Stimulated activated naive CD8-positive, alpha-beta T cell treated with anti-CD3 and anti-CD28 coated beads, Interleukin-15, Interleukin-2, amounts not matched to agents 100 U/mL and 50 U/mL, for 24 hours (primary cell): ENCODE measurements around the gene RPUSD4.
"Not testable (repeated sequence)": the region's sequence is repeated elsewhere in the genome, so short reads cannot be mapped to it uniquely, and the experiment has no call there.

ENCODE experiments used
- ATAC-seq: fragments of 150-1000 bp; cut with Tn5 transposase; one replicate; pipeline ENCODE4 v1.10.0; 2021
- DNase-seq: peaks from one replicate; pipeline ENCODE4 v3.0.0; 2021

RPUSD4 gene, protein sequence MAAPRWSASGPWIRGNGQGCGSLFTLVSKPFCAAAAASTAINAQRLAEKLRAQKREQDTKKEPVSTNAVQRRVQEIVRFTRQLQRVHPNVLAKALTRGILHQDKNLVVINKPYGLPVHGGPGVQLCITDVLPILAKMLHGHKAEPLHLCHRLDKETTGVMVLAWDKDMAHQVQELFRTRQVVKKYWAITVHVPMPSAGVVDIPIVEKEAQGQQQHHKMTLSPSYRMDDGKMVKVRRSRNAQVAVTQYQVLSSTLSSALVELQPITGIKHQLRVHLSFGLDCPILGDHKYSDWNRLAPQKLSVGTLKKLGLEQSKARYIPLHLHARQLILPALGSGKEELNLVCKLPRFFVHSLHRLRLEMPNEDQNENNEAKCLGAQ

DNA sequence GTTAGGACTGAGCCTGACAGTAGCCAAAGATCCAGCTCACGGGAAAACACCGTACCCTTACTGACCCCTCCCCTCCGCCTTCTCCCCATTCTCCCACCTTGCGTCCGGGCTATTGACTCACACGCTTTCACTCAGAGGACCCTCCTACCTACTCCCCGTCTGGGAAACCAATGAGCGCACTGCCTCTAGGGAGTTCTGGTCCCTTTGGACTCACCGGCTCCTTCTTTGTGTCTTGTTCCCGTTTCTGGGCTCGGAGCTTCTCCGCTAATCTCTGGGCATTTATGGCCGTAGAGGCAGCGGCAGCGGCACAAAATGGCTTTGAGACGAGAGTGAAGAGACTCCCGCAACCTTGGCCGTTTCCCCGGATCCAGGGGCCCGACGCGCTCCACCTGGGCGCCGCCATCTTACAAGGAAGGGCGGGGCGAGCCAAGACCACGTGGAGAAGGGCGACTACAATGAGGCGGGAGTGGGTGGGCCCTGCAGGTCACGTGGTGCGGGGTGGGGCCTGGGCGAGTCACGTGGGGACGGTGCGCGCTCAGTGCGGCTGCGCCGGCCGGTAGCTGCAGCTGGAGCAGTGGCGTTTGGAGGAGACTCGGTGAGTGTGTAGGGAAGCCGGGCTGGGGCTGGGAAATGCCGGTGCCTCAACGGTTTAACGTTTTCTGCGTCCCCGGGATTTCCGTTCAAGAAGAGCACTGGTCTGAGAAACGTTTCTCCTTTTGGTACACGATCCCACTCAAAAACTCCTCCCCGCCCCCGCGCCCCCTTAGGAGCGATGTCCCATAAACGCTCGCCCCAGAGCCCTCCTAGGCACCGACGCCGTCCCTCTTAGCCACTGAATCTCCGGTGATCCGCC, at the start of gene RPUSD4, which contains the start of gene FAM118B:
Gene RPUSD4 (minus strand): TSS at position 415 of the 853 bp plus-strand sequence. CDS start 12 bp downstream, at position 403.
Gene FAM118B (plus strand): TSS at position 547 of the 853 bp plus-strand sequence. CDS start 23,220 bp downstream, outside the sequence.
- ATAC-seq (peak; percentile 96), DNase-seq (peak; percentile 99)

DNA sequence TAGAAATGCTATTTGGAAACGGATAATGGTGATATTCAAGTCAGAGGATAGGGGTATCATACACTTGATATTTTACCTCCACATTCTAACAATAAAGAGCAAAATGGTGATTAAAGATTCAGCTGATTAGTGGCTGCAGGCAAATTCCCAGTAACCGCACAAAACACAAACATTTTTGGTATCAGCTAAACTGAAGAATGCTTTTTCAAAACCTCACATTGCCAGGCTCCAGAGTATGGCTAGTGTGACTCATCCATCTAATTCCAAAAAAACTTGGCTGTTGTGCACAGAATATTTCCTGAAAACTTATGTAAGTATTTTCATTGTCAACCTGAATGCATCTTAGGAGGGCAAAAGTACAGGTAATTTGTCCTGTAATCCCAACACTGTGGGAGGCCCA, 46.3 kb upstream of the RPUSD4 start:
- DNase-seq (no peak), ATAC-seq (no peak)

DNA sequence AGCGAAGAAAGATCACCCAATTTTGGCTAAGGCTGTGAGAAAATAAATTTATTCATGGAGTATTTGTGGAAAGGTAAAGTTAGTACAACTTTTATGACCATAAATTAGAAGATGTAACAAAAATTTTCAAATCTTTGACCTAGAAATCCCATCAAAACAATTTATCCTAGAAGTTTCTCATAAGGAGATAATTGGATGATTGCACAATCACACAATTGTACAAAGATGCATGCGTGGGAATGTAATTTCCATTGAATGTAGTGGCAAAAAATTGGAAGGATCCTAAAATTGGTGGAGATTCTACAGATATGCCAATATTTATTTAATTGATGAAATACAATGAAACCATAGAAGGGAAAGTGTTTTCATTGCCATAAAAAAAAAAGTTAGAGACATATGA, 45.7 kb upstream of the RPUSD4 start:
- DNase-seq: no peak
- ATAC-seq: no peak

DNA sequence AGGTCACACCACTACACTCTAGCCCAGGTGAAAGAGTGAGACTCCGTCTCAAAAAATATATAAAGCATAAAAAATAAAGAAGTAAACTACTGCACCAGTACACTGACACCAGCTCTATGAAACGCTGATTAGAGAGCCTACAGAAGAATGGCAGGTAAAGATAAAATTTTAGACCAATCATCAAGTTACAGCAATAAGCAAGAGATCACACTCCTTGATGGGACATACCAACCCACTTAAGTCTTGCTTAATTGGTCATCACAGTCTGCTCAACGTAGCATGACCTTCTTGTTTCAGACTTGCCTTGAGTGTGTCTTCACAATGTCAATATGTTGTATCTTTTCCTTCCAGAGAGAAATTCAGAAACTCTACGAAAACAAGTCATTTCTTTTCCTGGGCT, 44.8 kb upstream of the RPUSD4 start:
- ATAC-seq (no peak), DNase-seq (no peak)

DNA sequence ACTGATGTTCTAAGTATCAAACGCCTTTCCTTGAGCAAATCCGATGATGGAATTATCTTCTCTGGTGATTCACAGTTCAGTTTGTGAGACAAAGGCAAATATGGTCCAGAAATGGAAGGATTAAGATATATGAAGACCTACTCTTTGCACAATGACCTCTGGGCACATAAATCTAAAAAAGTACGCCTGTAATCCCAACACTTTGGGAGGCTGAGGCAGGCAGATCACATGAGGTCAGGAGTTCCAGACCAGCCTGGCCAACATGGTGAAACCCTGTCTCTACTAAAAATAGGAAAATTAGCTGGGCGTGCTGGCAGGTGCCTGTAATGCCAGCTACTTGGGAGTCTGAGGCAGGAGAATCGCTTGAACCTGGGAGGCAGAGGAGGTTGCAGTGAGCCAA, 44.1 kb upstream of the RPUSD4 start:
- ATAC-seq, DNase-seq: not testable (repeated sequence)

DNA sequence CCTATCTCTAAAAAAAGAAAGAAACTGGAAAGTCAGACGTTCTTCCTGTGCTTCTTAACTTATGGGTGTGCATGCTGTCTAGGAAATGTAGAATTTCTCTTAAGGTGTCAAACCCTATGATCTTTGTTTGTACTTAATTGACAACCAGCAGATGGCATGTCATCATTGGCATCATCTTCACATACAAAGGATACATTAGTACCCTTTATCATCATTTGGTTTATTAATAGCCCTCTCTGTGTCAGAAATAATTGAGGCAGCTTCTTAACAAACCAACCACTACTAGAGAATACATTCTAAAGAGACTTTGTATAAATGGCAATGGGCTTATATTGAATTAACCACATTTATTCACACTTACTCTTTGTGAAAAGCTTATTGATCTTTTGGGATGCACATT, 43.4 kb upstream of the RPUSD4 start:
- DNase-seq (no peak), ATAC-seq (no peak)

DNA sequence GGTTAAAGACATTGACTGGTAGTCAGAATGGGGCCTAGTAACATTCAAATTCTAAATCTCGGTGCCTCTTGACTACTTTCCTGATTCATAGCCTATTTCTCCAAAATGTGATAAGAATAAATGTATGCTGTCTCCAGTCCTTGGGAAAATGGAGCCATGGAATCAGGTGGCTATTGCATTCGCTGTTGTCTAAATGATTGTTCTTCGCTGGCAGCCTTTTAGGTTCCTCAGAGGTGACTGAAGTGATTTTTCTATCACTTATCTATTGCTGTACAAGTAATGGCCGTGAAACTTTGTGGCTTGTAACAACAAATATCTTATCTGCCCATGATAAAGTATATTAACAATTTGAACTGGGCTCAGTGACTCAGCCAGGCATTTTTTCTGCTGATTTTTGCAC, 41.8 kb upstream of the RPUSD4 start:
- DNase-seq (no peak), ATAC-seq (no peak)

DNA sequence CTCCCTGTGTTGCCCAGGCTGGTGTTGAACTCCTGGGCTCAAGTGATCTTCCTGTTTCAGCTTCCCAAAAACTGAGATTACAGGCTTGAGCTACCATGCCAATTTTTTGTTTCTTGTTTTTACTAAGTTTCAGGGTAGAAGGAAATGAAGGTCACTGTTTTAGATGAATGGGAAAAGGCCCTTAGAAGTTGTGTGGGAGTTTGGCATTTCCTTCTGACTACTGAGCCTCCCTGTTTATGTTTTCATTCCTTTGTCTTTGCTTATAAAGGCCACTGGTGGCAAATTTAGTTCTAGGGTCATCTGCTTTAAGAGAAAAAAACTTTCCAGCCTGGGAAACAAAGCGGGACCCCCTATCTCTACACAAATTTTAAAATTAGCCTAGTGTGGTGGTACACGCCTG, 35.2 kb upstream of the RPUSD4 start:
- ATAC-seq: no peak

DNA sequence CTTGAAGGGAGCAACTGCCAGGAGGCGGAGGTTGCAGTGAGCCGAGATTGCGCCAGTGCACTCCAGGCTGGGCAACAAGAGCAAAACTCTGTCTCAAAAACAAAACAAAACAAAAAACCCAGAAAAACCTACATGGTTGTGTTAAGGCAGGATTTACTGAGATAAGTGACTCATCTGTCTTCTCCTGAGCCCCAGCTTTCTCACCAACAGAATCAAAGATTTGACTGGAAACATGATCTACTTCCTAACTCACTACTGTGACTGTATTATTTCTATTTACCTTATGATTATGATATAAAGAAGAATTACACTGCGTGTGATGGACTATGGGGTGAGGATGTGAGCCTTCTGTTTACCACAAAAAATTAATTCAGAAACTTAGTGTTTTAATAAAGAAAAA, 21.9 kb upstream of the RPUSD4 start:
- DNase-seq (no peak), ATAC-seq (no peak)

More for the DNA sequence above, 35.2 kb upstream of the RPUSD4 start:
- no peak for DNase-seq

DNA sequence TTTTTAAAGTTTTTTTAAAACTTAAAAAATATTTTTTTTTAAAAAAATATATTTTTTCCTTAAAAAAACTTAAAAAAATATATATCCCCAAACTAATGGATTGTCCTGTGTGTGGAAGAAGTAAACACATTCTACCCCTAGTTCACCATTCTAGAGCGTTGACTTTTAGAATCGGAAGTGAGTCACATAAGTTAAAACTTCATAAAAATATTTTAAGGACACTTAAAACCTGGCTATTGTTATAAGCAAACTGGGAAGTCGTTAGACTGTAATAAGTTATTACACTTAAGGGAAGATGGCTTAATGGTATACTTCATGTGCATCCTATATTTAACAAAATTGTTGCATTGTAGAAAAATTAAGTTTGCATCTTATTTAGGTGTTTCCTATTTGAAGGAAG, 21.2 kb upstream of the RPUSD4 start:
- ATAC-seq: no peak
- DNase-seq: no peak

DNA sequence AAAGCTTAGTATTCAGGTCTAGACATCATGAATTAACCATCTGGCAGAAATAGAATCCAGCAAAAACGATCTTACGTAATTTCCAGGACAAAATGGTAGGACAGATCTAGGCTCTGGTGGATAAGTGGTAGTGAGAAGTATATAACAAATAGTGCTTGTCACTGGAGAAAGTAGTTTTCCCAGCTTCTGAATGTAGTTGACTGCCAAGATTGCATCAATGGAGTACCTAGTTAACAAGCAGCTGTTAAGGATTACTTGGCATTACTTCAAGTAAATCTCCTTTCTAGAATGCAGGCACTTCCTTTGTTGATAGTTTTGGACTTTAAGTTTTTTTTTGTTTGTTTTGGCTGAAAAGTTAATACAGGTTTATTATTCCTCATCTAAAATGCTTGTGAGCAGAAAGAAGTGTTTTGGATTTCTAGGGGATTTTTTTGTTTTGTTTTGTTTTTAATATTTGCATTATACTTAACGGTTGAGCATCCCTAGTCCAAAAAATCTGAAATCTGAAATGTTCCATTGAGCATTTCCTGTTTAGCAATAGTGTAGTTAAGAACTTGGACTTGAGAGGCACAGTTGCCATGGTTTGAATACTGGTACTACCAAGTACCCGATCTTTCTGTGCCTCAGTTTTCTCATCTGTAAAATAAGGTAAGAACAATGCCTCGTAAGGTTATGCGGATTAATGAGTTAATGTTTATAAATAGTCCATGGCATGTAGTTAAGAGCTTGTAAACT, 20.4 kb upstream of the RPUSD4 start:
- ATAC-seq (no peak), DNase-seq (no peak)

DNA sequence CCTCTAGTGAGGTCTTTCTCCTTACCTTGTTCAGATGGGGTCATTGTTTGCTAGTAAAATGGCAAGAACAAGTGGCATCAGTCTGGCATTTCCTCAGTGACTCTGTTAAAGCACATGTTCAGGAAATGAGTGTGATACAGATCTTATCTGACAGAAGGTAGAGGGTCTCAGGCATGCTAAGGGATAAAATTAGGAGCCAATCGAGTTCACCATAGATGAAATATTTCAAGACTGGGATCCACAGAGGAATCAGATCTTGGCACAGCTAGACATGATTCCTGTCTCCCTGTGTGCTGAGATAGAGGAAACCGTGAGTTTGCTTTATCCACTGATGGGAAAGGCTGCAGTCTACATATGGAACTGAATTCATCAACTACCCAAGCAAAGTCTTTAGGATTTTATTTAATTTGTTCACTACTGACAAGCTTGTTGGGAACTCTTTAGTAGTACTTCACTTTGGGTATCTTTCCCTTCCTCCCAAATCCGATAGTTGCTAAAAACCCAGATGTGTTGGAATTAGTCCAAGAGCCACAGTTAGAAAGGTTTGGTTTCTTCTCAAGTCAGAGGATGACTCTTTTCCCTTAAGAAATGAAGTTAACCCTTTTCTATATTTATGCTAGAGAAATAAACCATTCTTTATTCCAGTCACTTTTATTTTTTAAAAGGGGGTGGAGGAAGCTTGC, 18.5 kb upstream of the RPUSD4 start:
- DNase-seq (no peak), ATAC-seq (no peak)

DNA sequence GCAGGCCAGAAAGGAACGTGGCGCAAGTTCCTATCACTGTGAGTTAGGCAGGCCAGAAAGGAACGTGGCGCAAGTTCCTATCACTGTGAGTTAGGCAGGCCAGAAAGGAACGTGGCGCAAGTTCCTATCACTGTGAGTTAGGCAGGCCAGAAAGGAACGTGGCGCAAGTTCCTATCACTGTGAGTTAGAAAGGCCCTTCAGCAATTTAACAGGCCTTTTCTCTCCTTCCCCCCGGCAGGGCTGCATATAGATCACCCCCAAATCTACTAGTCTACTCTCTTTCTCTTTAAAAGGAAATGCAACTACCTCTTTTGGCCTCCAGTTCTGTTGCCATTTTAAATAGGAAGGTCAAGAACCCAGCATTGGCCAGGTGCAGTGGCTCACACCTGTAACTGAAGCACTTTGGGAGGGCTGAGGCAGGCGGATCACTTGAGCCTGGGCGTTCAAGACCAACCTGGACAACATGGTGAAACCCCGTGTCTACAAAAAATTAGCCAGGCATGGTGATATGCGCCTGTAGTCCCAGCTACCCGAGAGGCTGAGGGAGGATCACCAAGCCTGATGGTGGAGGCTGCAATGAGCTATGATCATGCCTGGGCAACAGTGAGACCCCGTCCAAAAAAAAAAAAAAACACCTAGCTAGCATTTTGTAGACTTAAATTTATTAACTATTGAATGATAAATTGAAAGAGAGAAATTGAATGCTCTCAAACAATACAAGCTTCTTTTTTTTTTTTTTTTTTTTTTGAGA, 15.1 kb upstream of the RPUSD4 start:
- ATAC-seq (no peak), DNase-seq (no peak)

DNA sequence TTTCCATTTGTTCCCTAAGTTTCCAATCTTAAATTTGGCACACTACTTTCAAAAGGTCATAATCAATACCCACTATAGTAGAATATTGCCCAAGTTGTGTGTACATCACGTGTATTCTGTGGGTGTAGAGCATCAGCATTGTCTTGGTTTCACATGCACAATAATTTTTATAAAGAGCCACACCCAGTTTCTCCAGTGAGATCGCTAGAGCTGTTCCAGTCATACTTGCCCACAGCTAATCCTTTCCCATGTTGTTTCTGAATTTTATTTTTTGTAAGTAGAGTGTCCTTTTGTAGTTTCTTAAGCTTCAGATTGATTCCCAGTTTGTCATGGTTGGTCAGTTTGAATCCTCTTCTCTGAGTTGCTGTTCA, 13.8 kb upstream of the RPUSD4 start:
- DNase-seq: no peak

DNA sequence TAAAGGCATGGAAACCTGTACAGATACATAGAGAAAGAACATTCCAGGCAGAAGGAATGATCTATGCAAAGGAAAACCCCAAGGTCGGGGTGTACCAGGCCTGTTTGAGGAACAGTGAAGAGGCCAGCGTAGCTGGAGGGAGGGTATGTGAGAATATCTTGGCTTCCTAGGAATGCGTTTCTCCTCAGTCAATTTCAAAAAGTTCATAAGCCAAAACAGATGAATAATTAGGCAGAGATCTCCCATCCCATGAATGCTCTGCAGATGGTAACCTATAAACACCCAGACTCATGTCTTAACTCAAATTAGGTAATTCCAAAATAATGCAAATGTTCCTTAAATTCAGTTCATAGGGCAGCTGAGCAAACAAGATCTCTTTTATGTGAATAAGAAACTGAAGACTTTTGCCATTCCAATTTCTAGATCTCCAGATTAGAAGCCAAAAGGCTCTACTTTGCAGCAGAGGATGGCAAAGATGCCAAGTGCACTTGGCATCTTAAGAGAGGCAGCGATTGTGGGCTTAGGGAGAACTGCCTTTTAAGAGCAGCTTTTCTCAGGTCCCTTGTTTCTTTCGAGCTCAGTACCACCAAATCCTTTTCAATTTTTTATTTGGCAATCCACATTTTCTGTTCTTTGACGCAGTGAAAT, 13.3 kb upstream of the RPUSD4 start:
- ATAC-seq: no peak
- DNase-seq: no peak

More for the DNA sequence above, 13.8 kb upstream of the RPUSD4 start:
- ATAC-seq: no peak

DNA sequence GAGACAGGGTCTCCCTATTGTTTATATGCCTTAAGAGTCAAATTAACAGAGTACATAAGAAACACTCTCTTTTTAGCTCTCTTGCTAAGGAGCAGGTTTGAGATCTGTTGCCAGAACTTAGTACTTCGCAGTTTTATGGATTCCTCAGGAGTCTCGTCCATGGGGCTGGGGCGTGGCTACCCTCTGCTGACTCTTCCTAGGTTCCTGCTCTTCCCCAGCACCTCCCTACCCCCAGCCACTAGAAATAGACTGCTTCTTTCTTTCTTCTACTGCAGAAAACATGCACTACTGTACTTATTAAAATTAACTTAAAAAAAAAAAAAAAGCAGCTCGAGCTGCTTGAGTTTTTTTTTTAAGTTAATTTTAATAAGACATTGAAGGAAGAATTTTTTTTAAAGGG, 8.1 kb upstream of the RPUSD4 start:
- no peak for ATAC-seq
- DNase-seq: no peak

DNA sequence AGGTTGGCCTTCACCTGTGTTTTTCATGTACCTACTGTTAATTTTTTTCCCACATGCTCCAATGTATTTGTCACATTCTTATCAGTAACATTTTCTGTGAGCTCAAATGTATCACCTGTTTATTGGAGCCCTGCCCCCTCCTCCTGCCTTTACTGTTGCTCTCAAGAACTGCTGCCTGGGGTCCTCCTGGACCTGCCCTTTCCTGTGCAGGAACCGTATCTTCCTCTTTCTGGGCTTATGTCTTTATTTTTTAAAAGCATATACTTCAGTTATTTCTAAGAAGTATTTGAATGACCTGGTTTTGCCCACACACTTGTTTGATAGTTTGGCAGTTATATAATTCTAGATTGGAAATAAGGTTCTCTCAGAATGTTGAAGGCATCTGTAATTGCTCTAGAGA, 6.0 kb upstream of the RPUSD4 start:
- DNase-seq: no peak
- no peak for ATAC-seq

DNA sequence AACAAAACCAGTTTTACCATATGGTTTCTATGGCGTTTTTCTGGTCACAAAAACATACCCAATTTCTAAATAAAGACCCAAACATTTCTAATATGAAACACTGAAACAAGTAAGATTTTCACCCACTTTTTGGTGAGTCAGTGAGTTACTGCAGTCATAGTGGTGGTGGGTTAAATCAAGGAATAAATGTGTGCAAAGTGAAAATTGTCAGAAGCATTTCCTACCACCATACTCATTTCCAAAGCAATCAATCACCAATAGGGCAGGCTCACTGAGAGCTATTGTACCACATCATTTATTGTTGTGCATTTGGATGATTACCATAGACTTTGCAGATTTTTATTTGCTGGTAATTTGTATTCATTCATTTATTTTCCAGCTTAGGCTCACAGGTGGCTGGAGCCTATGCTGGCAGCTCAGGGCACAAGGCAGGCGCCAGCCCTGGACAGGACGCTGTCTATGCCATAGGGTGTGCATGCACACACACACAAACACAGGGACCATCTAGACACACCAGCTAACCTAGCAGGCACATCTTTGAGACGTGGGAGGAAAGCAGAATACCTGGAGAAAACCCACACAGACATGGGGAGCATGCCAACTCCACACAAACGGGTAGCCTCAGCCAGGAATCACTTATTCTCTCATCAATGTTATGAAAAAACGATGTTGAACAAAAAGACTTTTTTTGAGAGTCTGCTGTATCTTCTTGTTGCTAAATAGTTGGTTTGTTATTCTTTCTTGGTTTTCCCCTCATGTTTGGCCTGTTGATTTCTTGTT, 5.3 kb upstream of the RPUSD4 start:
- DNase-seq (no peak), ATAC-seq (no peak)

DNA sequence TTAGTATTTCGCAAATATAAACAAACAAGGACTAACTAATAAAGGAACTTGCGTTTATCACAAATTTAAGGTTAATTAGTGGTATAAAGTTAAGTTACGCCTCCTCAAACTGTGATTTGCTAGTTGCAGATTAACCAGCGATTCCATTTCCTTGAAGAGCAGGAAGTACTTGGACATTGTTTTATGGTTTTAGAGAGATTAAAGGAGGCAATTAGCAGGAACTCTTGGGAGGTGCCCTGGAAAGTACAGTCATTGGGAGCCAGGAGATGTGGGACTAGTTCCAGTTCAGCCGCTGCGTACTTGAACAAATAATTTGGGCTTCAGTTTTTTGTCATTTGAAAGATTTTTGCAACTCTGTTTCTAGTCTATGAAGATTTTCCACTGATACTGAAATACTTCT, 3.4 kb upstream of the RPUSD4 start:
- no peak for ATAC-seq
- DNase-seq: no peak

DNA sequence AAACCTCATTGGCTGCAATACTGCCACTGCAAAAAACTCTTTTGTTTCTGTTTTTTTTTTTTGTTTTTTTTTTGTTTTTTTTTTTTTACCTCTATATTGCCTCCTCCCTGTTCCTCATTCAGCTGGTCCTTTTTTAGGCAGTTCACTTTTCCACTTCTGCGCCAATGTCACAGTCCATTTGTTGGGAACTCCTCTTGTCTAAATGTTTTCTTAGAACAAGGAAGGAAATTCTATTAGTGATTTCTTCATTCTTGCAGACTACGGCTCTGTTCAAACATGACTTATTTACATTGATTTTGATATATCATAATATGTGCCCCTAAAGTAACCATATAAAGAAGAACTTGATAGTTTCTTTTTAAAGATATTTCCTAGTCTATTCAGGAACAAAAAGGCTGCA, 3.0 kb upstream of the RPUSD4 start:
- DNase-seq: no peak
- no peak for ATAC-seq
